GM12873 (cell line): Measurements from ENCODE around the gene PHAX.

Source experiments
- TF ChIP-seq, protein P1 (sequence below): IDR thresholded peaks from 2 replicates; pipeline ENCODE4 v1.5.1; 2012; ENCODE audit warnings: low read depth, mild to moderate bottlenecking, moderate library complexity, low read length, control low read depth; ENCODE audit not compliant: insufficient read depth; ENCODE audit errors: missing control alignments

Gene PHAX, protein sequence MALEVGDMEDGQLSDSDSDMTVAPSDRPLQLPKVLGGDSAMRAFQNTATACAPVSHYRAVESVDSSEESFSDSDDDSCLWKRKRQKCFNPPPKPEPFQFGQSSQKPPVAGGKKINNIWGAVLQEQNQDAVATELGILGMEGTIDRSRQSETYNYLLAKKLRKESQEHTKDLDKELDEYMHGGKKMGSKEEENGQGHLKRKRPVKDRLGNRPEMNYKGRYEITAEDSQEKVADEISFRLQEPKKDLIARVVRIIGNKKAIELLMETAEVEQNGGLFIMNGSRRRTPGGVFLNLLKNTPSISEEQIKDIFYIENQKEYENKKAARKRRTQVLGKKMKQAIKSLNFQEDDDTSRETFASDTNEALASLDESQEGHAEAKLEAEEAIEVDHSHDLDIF

DNA sequence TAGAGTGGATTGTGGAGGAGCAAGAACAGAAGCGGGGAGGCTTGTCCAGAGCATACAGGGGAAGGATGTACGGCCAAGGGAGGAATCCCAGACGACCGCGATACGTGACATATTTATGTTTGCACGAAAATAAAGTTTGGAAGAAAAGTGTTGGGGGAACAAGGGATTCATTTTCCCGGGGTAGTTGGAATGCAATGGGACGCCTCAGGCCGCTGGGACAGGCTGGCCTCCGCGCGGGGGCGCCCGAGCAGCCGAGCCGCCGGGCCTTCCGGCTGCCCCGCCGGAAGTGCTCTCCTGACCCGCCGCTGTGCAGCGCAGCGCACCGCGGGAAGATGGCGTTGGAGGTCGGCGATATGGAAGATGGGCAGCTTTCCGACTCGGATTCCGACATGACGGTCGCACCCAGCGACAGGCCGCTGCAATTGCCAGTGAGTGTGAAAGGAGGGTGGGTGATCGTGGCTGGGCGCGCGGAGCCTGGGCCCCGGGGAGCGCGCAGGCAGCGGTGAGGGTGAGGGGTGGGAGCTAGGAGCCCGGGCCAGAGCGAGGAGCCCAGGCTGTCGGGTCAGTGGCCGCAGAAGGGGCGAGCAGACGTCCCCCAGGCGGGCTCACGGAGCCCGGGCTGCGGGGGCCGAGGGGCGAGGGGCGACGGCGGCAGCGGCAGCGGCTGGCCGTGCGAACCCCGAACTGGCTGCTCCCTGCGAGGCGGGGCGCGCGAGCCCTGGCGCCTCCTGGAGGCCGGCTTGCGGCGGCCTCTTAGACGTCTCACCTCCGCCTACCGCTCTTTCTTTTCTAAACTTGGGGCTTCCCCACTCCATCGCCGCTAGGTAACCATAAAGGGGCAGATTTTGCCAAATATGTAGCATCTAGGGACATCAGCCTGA, at the start of gene PHAX:
TSS of gene PHAX (plus strand) at position 317 of the 881 bp plus-strand sequence. CDS start at position 333, 16 bp downstream.
- TF ChIP-seq, protein P1, sequence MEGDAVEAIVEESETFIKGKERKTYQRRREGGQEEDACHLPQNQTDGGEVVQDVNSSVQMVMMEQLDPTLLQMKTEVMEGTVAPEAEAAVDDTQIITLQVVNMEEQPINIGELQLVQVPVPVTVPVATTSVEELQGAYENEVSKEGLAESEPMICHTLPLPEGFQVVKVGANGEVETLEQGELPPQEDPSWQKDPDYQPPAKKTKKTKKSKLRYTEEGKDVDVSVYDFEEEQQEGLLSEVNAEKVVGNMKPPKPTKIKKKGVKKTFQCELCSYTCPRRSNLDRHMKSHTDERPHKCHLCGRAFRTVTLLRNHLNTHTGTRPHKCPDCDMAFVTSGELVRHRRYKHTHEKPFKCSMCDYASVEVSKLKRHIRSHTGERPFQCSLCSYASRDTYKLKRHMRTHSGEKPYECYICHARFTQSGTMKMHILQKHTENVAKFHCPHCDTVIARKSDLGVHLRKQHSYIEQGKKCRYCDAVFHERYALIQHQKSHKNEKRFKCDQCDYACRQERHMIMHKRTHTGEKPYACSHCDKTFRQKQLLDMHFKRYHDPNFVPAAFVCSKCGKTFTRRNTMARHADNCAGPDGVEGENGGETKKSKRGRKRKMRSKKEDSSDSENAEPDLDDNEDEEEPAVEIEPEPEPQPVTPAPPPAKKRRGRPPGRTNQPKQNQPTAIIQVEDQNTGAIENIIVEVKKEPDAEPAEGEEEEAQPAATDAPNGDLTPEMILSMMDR, result peak; percentile 87

DNA sequence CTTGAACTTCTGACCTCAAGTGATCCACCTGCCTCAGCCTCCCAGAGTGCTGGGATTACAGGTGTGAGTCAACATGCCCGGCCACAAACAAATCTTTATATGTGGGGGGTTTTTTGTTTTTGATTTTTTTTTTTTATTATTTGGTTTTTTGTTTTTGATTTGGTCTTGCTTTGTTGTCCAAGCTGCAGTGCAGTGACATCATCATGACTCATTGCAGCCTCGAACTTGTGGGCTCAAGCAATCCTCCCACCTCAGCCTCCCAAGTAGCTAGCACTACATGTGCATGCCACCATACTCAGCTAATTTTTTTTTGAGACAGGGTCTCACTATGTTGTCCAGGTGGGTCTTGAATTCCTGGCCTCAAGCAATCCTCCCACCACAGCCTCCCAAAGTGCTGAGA, 48.1 kb upstream of the PHAX start:
- TF ChIP-seq, protein P1, result no peak

DNA sequence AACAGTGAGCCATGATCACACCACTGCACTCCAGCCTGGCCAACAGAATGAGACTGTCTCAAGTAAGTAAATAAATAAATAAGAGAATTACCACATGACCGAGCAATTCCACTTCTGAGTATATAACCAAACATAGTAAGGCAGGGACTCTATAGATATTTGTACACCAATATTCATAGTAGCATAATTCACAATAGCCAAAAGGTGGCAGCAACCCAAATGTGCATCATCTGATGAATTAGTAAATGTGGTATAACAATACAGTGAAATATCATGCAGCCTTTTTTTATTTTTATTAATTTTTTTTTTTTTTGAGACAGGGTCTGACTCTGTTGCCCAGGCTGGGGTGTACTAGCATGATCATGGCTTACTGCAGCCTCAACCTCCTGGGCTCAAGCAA, 38.8 kb upstream of the PHAX start:
- TF ChIP-seq, protein P1, result no peak

DNA sequence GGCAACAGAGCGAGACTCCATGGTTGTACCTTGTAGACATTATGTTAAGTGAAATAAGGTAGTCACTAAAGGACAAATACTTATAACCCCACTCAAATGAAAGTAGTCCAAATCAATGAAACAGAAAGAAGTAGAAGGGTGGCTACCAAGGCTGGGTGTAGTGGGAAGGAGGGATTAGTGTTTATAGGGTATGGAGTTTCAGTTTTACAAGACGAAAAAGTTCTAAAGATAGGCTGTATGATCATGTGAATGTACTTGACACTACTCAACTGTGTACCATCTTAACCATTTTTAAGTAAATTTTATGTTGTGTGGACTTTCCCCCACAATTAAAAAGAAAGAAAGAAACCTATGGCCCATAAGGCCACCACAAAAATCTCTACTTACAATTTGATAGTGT, 37.9 kb upstream of the PHAX start:
- TF ChIP-seq, protein P1, result no peak

DNA sequence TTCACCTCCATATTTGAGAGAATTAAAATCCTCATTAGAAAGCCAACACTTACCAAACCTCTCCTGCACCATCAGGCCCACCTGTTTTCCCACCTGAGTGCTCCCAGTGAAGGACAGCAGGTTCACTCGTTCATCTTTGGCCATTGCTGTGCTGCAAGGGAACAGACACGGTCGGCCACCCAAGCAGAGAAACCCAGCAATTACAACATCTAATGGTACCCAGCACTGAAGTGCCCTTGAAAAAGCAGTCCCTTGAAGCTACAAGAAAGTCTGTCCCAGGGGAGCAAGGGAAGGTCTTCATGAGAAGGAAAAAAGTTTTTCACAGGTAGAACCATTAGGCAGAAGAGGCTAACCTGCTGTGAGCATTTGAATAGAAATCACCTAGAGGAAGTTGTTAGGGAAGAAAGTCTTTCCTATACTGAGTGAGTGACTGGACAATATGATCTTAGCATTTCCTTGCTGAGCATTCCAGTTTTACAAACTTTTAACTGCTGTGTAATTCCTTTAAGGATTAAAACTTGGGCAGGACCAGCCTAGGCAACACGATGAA, 32.5 kb upstream of the PHAX start:
- TF ChIP-seq, protein P1, result no peak

DNA sequence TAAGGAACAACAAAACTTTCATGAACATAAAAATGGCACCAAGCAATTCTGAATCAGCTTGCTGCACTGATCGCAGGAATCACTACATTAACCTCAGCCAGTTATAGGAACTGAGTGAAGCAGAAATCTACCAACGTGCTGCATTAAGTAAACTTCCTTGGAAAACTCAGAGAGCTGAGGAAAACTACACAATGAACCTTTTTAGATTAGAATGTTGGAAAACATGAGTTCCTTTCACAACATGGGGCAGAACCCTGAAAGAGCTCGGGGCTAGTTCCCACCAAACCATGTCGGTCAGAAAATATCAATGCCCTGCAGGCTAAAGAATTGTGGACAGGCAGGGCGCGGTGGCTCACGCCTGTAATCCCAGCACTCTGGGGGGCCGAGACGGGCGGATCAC, 25.1 kb upstream of the PHAX start:
- TF ChIP-seq, protein P1, result no peak

DNA sequence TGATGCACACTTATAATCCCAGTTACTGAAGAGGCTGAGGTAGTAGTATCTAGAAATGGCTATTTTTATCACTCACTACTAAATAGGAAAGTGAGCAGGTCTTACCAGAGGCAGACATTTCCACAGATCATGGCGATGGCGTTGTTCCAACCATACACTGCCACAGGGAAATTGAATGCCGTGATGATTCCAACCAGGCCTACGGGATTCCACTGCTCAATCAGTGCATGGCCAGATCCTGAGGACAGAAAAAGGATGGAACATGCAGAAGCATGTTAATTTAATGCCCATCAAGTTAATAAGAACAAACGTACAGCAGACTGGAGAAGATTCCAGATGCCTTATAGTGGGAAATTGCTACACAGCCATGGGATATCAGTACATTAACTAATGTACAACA, 23.8 kb upstream of the PHAX start:
- TF ChIP-seq, protein P1, result no peak
